OCI-LY3 (cell line): Measurements from ENCODE around the gene MSI2.
A peak's percentile ranks its signal among the peaks of the same experiment; 100 is the strongest.

Source experiments
- H2AFZ ChIP-seq: fragments of 200-600, 300-600 bp; shearing (Covaris generic); 2 replicates; pipeline ENCODE4 v1.6.0; 2014; ENCODE audit warnings: antibody characterized with exemption, low read depth, low read length
- H3K27ac ChIP-seq: fragments of 200-600, 300-600 bp; sonication (generic); 2 replicates; pipeline ENCODE4 v1.5.1; 2014; ENCODE audit warnings: mild to moderate bottlenecking, low read length, moderate library complexity, mixed read lengths
- H3K27me3 ChIP-seq: fragments of 200-600, 300-600 bp; sonication (generic); 2 replicates; pipeline ENCODE4 v1.6.1; 2014; ENCODE audit warnings: low read depth, low read length, mixed read lengths
- H3K36me3 ChIP-seq: fragments of 200-600, 300-600 bp; sonication (generic); replicated peaks from 2 replicates; pipeline ENCODE3; 2014; ENCODE audit warnings: low read depth, low read length, mixed read lengths
- H3K4me1 ChIP-seq: fragments of 300-600, 200-600 bp; sonication (generic); 2 replicates; pipeline ENCODE4 v1.6.1; 2014; ENCODE audit warnings: low read length, mixed read lengths
- H3K4me2 ChIP-seq: fragments of 200-600, 300-600 bp; sonication (generic); 2 replicates; pipeline ENCODE4 v1.6.1; 2014; ENCODE audit warnings: low read length, mixed read lengths
- H3K4me3 ChIP-seq: fragments of 300-600, 200-600 bp; sonication (generic); 2 replicates; pipeline ENCODE4 v1.5.1; 2014; ENCODE audit warnings: antibody characterized with exemption, mild to moderate bottlenecking, low read length, moderate library complexity
- H3K79me2 ChIP-seq: fragments of 300-600, 200-600 bp; shearing (Covaris generic); 2 replicates; pipeline ENCODE4 v1.6.1; 2014; ENCODE audit warnings: mild to moderate bottlenecking, low read length, mixed read lengths
- H3K9ac ChIP-seq: fragments of 300-600, 200-600 bp; shearing (Covaris generic); 2 replicates; pipeline ENCODE4 v1.6.0; 2014; ENCODE audit warnings: mild to moderate bottlenecking, low read length, moderate library complexity
- H3K9me3 ChIP-seq: fragments of 200-600, 300-600 bp; shearing (Covaris generic); 2 replicates; pipeline ENCODE4 v1.6.1; 2014; ENCODE audit warnings: low read length, mixed read lengths; ENCODE audit not compliant: insufficient read depth
- H4K20me1 ChIP-seq: fragments of 200-600, 300-600 bp; sonication (generic); 2 replicates; pipeline ENCODE4 v1.6.1; 2016; ENCODE audit warnings: low read length, mixed read lengths; ENCODE audit not compliant: insufficient read depth
- CTCF ChIP-seq: fragments of 200-600, 300-600 bp; sonication (generic); IDR thresholded peaks from 2 replicates; pipeline ENCODE4 v1.5.1; 2014; ENCODE audit warnings: antibody characterized with exemption, low read length, low read depth
- EZH2phosphoT487 ChIP-seq: fragments of 200-600 bp; shearing (Covaris generic); IDR thresholded peaks from 2 replicates; pipeline ENCODE4 v1.6.1; 2018; ENCODE audit warnings: antibody characterized with exemption, mixed run types, low read depth

Gene MSI2

DNA sequence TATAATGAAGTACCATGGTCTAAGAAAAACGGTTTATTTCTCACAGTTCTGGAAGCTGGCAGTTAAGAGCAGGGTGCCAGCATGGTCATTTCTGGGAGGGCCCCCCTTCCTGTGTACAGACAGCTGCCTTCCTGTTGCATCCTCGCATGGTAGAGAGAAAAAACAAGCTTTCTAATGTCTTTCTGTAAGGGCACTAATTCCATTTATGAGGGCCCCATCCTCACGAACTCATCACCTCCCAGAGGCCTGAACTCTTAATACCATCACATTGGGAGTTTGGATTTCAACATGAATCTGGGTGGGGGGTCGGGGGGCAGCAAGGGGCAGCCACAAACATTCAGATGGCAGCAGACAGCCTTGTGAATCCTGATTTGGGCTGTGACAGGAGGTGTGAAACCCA is 339.1 kb downstream of the MSI2 start:
- Histone ChIP-seq H3K4me1 (peaks cover 34% of the 10 kb centered on the region), H2AFZ (no peak overlapping the region), H4K20me1 (no peaks in the 10 kb centered on the region), H3K36me3 (peaks cover 15% of the 10 kb centered on the region), H3K27me3 (no peaks in the 10 kb centered on the region), H3K4me3 (no peak overlapping the region), H3K9me3 (0 out of 2 replicates have a peak, but pooled peaks cover 6% of the 10 kb centered on the region), H3K79me2 (no peaks in the 10 kb centered on the region), H3K27ac (no peak overlapping the region), H3K4me2 (no peak overlapping the region), H3K9ac (no peak overlapping the region)
- TF ChIP-seq EZH2phosphoT487: no peak
- no peak for TF ChIP-seq CTCF

DNA sequence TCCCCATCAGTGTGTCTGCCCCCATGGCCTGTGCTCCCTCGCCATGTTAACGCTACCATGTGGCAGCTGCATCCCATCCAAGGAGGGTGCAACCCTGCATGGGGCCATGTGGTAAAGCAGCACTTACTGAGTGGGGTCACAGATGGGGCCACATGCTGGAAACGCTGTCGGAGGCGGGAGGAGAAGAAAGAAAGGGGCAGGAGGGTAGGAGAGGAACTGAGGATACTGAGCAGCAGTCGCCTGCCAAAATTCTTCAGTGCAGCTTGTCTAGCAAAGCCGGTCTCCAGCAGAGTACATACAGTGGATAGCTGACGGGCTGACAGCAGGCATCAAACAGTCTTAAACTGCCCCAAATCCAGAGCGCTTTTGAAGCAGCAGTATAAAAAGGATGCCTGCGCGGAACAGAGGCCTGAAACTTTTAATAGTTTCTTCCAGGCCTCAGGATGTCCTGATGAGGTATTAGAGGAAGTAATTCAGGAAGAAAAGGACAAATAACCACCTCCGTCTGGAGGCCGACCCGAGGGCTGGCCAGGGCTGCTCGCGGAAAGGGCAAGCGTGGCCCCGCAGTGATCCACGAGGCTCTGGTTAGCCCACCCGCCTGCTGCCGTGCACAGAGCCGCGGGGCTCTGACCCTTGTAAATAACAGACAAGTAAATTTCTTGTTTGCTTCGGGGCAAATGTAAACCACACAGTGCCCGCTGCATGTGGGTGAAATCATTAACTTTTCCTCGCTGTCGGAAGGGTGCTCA is 339.8 kb downstream of the MSI2 start:
- Histone ChIP-seq H3K36me3 (peaks cover 15% of the 10 kb centered on the region), H4K20me1 (no peaks in the 10 kb centered on the region), H3K79me2 (no peaks in the 10 kb centered on the region), H3K9me3 (0 out of 2 replicates have a peak, but pooled peaks cover 6% of the 10 kb centered on the region), H3K9ac (no peak overlapping the region), H3K27ac (no peak overlapping the region), H3K27me3 (no peaks in the 10 kb centered on the region), H3K4me1 (peaks cover 41% of the 10 kb centered on the region), H3K4me3 (no peak overlapping the region), H3K4me2 (no peak overlapping the region), H2AFZ (no peak overlapping the region)
- TF ChIP-seq EZH2phosphoT487 (no peak), CTCF (no peak)

- Histone ChIP-seq H3K4me1 (peaks cover 45% of the 10 kb centered on the region), H3K27ac (no peak overlapping the region), H3K36me3 (peaks cover 19% of the 10 kb centered on the region), H3K27me3 (no peaks in the 10 kb centered on the region), H3K79me2 (no peaks in the 10 kb centered on the region), H3K4me2 (no peak overlapping the region), H4K20me1 (no peaks in the 10 kb centered on the region), H3K9me3 (0 out of 2 replicates have a peak, but pooled peaks cover 6% of the 10 kb centered on the region), H2AFZ (no peak overlapping the region), H3K4me3 (no peak overlapping the region), H3K9ac (no peak overlapping the region)
- TF ChIP-seq EZH2phosphoT487: no peak
- TF ChIP-seq CTCF: no peak
Measured at GRCh38 chr17:57597101-57597500, 340.8 kb downstream of the MSI2 start.

DNA sequence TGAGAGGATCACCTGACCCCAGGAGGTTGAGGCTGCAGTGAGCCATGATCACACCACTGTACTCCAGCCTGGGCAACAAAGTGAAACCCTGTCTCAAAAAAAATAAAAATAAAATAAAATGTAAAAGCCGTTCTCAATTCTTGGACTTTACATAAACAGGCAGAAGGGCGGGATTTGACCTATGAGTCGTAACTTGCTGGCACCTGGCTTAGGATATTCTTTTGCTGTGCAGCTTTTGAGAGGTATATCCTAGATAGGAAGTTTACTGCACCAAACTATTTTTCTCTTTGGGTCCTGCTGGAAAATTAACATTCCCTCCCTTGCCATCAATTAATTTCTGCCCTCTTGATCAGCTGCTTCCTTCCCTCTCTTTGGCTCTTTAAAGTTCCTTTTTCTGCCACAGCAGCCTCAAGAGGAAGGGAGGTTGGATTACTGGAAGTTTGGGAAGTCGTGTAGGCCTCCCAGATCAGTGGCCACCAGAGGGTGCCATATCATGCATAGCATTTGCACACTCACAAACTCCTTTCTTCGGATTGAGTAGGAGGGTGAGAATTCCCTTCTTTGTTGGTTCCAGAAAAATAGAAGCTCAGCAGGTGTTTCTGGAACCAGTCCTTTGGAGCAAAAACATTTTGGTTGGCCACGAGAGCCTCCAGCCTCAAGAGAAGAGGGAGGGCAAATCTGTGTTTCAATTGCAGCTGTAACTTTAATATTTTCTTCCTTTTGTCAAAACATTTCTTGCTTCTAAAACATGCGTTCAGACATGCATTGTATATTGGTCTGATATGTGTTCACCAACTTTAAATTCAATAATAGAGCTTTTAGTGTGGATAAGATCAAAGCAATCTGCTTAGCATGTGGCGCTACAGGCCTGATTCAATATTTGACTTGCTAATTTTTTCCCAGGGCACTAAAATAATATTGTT is 341.5 kb downstream of the MSI2 start:
- Histone ChIP-seq H3K9me3 (0 out of 2 replicates have a peak, but pooled peaks cover 6% of the 10 kb centered on the region), H3K4me2 (peak overlapping the region; percentile 25), H2AFZ (no peak overlapping the region), H3K9ac (peak overlapping the region; percentile 44), H3K27me3 (no peaks in the 10 kb centered on the region), H3K4me3 (no peak overlapping the region), H3K27ac (peak overlapping the region; percentile 93), H4K20me1 (no peaks in the 10 kb centered on the region), H3K36me3 (peaks cover 19% of the 10 kb centered on the region), H3K4me1 (peaks cover 52% of the 10 kb centered on the region), H3K79me2 (no peaks in the 10 kb centered on the region)
- no peak for TF ChIP-seq EZH2phosphoT487
- peak; percentile 97 for TF ChIP-seq CTCF
